Lower leg skin (tissue), 4 donors: ENCODE data around the gene CWF19L1. TPM values are rescaled to one million over a fixed set of nuclear protein-coding genes. Genes with fewer than 3 reads are reported as not detected.

Source experiments
- DNase-seq, 2 donors: peaks; one replicate each; pipeline ENCODE4 v3.0.0-alpha.2; 2019; ENCODE audit warnings: low spot score in 2 of 2
- H3K4me3 ChIP-seq: fragments of 200-600 bp; sonication (generic); 2 replicates; pipeline ENCODE4 v1.5.1; 2017; ENCODE audit warnings: mild to moderate bottlenecking, low read depth; ENCODE audit not compliant: poor library complexity, severe bottlenecking
- CTCF ChIP-seq, 3 donors: fragments of 450-650 bp; IDR thresholded peaks; one replicate each; pipeline ENCODE4 v1.5.1; 2016; ENCODE audit warnings: antibody characterized with exemption in 3 of 3, mild to moderate bottlenecking in 3 of 3, moderate library complexity in 2 of 3
- POLR2A ChIP-seq, 2 donors: fragments of 450-650 bp; IDR thresholded peaks; one replicate each; pipeline ENCODE4 v1.6.1; 2016 to 2017; ENCODE audit warnings: antibody characterized with exemption in 2 of 2, mild to moderate bottlenecking in 1 of 2, moderate library complexity in 1 of 2
- WGBS, 2 donors: methylation state at CpG; one replicate each; pipeline ENCODE4 v1.1.5; 2018; 5-methylcytosine and 5-hydroxymethylcytosine counted together
- intact Hi-C: fragments of 100-400 bp; cut with DNase I; formaldehyde crosslinking; loops from one replicate; pipeline ENCODE4 v1.15.0; 2023; ENCODE audit warnings: low total_unique reads
- total RNA-seq, 4 donors: library from RNA; depleted of rRNA; stranded (reverse); fragments of >200 nt; gene quantifications; one replicate each; pipeline ENCODE4 v1.1.0, GENCODE V29; 2016

The CWF19L1 gene
- total RNA-seq, 4 donors from 2014 or later, result 11.9 to 30.5 (median 18.0) TPM

- TF ChIP-seq POLR2A (IDR thresholded peaks at IDR 0.05) (no peak), CTCF (IDR thresholded peaks at IDR 0.05) (no peak)
- H3K4me3 ChIP-seq, result no peak overlapping the region
- WGBS, 2 donors, result 87 to 91% methylated on average over 15 of the region's 15 CpGs
- DNase-seq, result no peak
- intact Hi-C loops, result no loop called here
Observed at GRCh38 chr10:100265821-100266485, 1.5 kb downstream of the CWF19L1 start.

- H3K4me3 ChIP-seq, result no peak overlapping the region
- no peak for DNase-seq
- TF ChIP-seq CTCF (IDR thresholded peaks at IDR 0.05) (no peak), POLR2A (IDR thresholded peaks at IDR 0.05) (no peak)
- 96% methylated on average over 3 of the region's 3 CpGs for WGBS, 2 donors
- intact Hi-C loops, result no loop called here
Observed at GRCh38 chr10:100254191-100254590, 13.2 kb downstream of the CWF19L1 start.

GRCh38 chr10:100253041-100253440 is 14.4 kb downstream of the CWF19L1 start:
- 94 to 95% methylated on average over 5 of the region's 5 CpGs for WGBS, 2 donors
- intact Hi-C loops, result no loop called here
- H3K4me3 ChIP-seq, result no peak overlapping the region
- no peak for TF ChIP-seq POLR2A (IDR thresholded peaks at IDR 0.05)
- no peak for TF ChIP-seq CTCF (IDR thresholded peaks at IDR 0.05)
- DNase-seq, result no peak

- H3K4me3 ChIP-seq, result no peak overlapping the region
- WGBS, 2 donors, result 96% methylated on average over 7 of the region's 7 CpGs
- TF ChIP-seq CTCF (IDR thresholded peaks at IDR 0.05) (no peak), POLR2A (IDR thresholded peaks at IDR 0.05) (no peak)
- intact Hi-C loops, result no loop called here
- no peak for DNase-seq
Observed at GRCh38 chr10:100248820-100249219, 18.6 kb downstream of the CWF19L1 start.

GRCh38 chr10:100245484-100246220 is 21.8 kb downstream of the CWF19L1 start:
- H3K4me3 ChIP-seq, result no peak overlapping the region
- no peak for DNase-seq
- 94 to 96% methylated on average over 5 of the region's 5 CpGs for WGBS, 2 donors
- TF ChIP-seq CTCF (IDR thresholded peaks at IDR 0.05) (no peak), POLR2A (IDR thresholded peaks at IDR 0.05) (no peak)
- intact Hi-C loops, result no loop called here
